Measurements from ENCODE around the gene TPRG1L.

Gene TPRG1L

GRCh38 chr1:3607703-3608065 lies 17.1 kb upstream of the TPRG1L start:
- Histone ChIP-seq H3K9me3 (ENCODE audit: insufficient read depth, low read depth, low read length) (peaks cover 14% of the 10 kb centered on the region), H3K9ac (ENCODE audit: low read length) (no peak overlapping the region), H3K4me3 (ENCODE audit: low read depth, low read length) (no peak overlapping the region), H3K14ac (ENCODE audit: low read length) (no peak overlapping the region), H3K18ac (ENCODE audit: low read length) (no peak overlapping the region), H3K4me2 (ENCODE audit: low read length) (no peak overlapping the region), H3K4ac (ENCODE audit: low read depth, low read length) (no peak overlapping the region), H2AFZ (ENCODE audit: insufficient read depth, low read length, poor library complexity) (no peak overlapping the region), H3K4me1 (ENCODE audit: control insufficient read depth in 1 of 2, insufficient read depth in 2 of 2, low read length in 2 of 2) (peaks cover 9 to 10% of the 10 kb centered on the region in 2 experiments), H3K23ac (ENCODE audit: low read length) (no peak overlapping the region), H3K79me2 (ENCODE audit: control insufficient read depth, insufficient read depth, low read length, poor library complexity) (no peaks in the 10 kb centered on the region), H4K12ac (ENCODE audit: low read depth, low read length) (no peak overlapping the region), H4K8ac (ENCODE audit: low read depth, low read length) (no peak overlapping the region), H2BK120ac (ENCODE audit: insufficient read depth, low read length, poor library complexity) (no peak overlapping the region), H3K27me3 (ENCODE audit: insufficient read depth, low read length) (peaks cover 11% of the 10 kb centered on the region), H3K27ac (ENCODE audit: low read depth, low read length) (no peak overlapping the region), H3K36me3 (ENCODE audit: control insufficient read depth in 1 of 2, insufficient read depth in 2 of 2, low read length in 2 of 2) (no peaks in the 10 kb centered on the region), H2AK5ac (ENCODE audit: low read length) (no peak overlapping the region), H4K91ac (ENCODE audit: low read depth, low read length) (no peak overlapping the region), H2BK12ac (ENCODE audit: low read length) (no peak overlapping the region), H2BK5ac (ENCODE audit: low read depth, low read length, poor library complexity) (no peak overlapping the region), H3K79me1 (ENCODE audit: low read length) (no peaks in the 10 kb centered on the region)
- WGBS (ENCODE audit: extremely low coverage, insufficient coverage, insufficient read length): no CpG with 5 or more reads among the region's 18 CpGs
- DNase-seq: no peak

- Histone ChIP-seq H3K36me3 (ENCODE audit: control insufficient read depth in 1 of 2, insufficient read depth in 2 of 2, low read length in 2 of 2) (no peaks in the 10 kb centered on the region), H3K4me2 (ENCODE audit: low read length) (no peak overlapping the region), H3K4ac (ENCODE audit: low read depth, low read length) (no peak overlapping the region), H3K14ac (ENCODE audit: low read length) (no peak overlapping the region), H3K9me3 (ENCODE audit: insufficient read depth, low read depth, low read length) (peaks cover 14% of the 10 kb centered on the region), H4K91ac (ENCODE audit: low read depth, low read length) (no peak overlapping the region), H3K9ac (ENCODE audit: low read length) (no peak overlapping the region), H2AFZ (ENCODE audit: insufficient read depth, low read length, poor library complexity) (no peak overlapping the region), H3K4me1 (ENCODE audit: control insufficient read depth in 1 of 2, insufficient read depth in 2 of 2, low read length in 2 of 2) (peaks cover 11 to 12% of the 10 kb centered on the region in 2 experiments), H2BK5ac (ENCODE audit: low read depth, low read length, poor library complexity) (no peak overlapping the region), H4K8ac (ENCODE audit: low read depth, low read length) (no peak overlapping the region), H3K18ac (ENCODE audit: low read length) (no peak overlapping the region), H3K27me3 (ENCODE audit: insufficient read depth, low read length) (peaks cover 11% of the 10 kb centered on the region), H2BK12ac (ENCODE audit: low read length) (no peak overlapping the region), H3K27ac (ENCODE audit: low read depth, low read length) (no peak overlapping the region), H3K4me3 (ENCODE audit: low read depth, low read length) (no peak overlapping the region), H3K79me2 (ENCODE audit: control insufficient read depth, insufficient read depth, low read length, poor library complexity) (no peaks in the 10 kb centered on the region), H3K23ac (ENCODE audit: low read length) (no peak overlapping the region), H4K12ac (ENCODE audit: low read depth, low read length) (no peak overlapping the region), H3K79me1 (ENCODE audit: low read length) (no peaks in the 10 kb centered on the region), H2AK5ac (ENCODE audit: low read length) (no peak overlapping the region), H2BK120ac (ENCODE audit: insufficient read depth, low read length, poor library complexity) (no peak overlapping the region)
- no peak for DNase-seq
- WGBS (ENCODE audit: extremely low coverage, insufficient coverage, insufficient read length): no CpG with 5 or more reads among the region's 7 CpGs
Measured at GRCh38 chr1:3608154-3608553, 16.7 kb upstream of the TPRG1L start.

GRCh38 chr1:3609016-3609768 lies 15.6 kb upstream of the TPRG1L start:
- no CpG with 5 or more reads among the region's 22 CpGs for WGBS (ENCODE audit: extremely low coverage, insufficient coverage, insufficient read length)
- Histone ChIP-seq H3K79me1 (ENCODE audit: low read length) (no peaks in the 10 kb centered on the region), H2AK5ac (ENCODE audit: low read length) (no peak overlapping the region), H3K9me3 (ENCODE audit: insufficient read depth, low read depth, low read length) (peaks cover 9% of the 10 kb centered on the region), H3K14ac (ENCODE audit: low read length) (no peak overlapping the region), H3K18ac (ENCODE audit: low read length) (no peak overlapping the region), H3K9ac (ENCODE audit: low read length) (no peak overlapping the region), H2BK120ac (ENCODE audit: insufficient read depth, low read length, poor library complexity) (no peak overlapping the region), H2AFZ (ENCODE audit: insufficient read depth, low read length, poor library complexity) (no peak overlapping the region), H3K23ac (ENCODE audit: low read length) (no peak overlapping the region), H3K4ac (ENCODE audit: low read depth, low read length) (no peak overlapping the region), H4K91ac (ENCODE audit: low read depth, low read length) (no peak overlapping the region), H2BK12ac (ENCODE audit: low read length) (no peak overlapping the region), H4K8ac (ENCODE audit: low read depth, low read length) (no peak overlapping the region), H2BK5ac (ENCODE audit: low read depth, low read length, poor library complexity) (no peak overlapping the region), H3K36me3 (ENCODE audit: control insufficient read depth in 1 of 2, insufficient read depth in 2 of 2, low read length in 2 of 2) (no peaks in the 10 kb centered on the region), H3K4me2 (ENCODE audit: low read length) (no peak overlapping the region), H3K27ac (ENCODE audit: low read depth, low read length) (no peak overlapping the region), H3K4me1 (ENCODE audit: control insufficient read depth in 1 of 2, insufficient read depth in 2 of 2, low read length in 2 of 2) (peaks cover 19% of the 10 kb centered on the region in 2 experiments), H3K27me3 (ENCODE audit: insufficient read depth, low read length) (peaks cover 11% of the 10 kb centered on the region), H4K12ac (ENCODE audit: low read depth, low read length) (no peak overlapping the region), H3K79me2 (ENCODE audit: control insufficient read depth, insufficient read depth, low read length, poor library complexity) (no peaks in the 10 kb centered on the region), H3K4me3 (ENCODE audit: low read depth, low read length) (no peak overlapping the region)
- DNase-seq: no peak

GRCh38 chr1:3609769-3610526 lies 14.9 kb upstream of the TPRG1L start:
- Histone ChIP-seq H2BK5ac (ENCODE audit: low read depth, low read length, poor library complexity) (no peak overlapping the region), H3K18ac (ENCODE audit: low read length) (no peak overlapping the region), H2AFZ (ENCODE audit: insufficient read depth, low read length, poor library complexity) (no peak overlapping the region), H3K4me1 (ENCODE audit: control insufficient read depth in 1 of 2, insufficient read depth in 2 of 2, low read length in 2 of 2) (peaks cover 19% of the 10 kb centered on the region in 2 experiments), H4K8ac (ENCODE audit: low read depth, low read length) (no peak overlapping the region), H4K12ac (ENCODE audit: low read depth, low read length) (no peak overlapping the region), H3K4me2 (ENCODE audit: low read length) (no peak overlapping the region), H3K36me3 (ENCODE audit: control insufficient read depth in 1 of 2, insufficient read depth in 2 of 2, low read length in 2 of 2) (no peaks in the 10 kb centered on the region), H3K23ac (ENCODE audit: low read length) (no peak overlapping the region), H3K79me1 (ENCODE audit: low read length) (no peaks in the 10 kb centered on the region), H3K4ac (ENCODE audit: low read depth, low read length) (no peak overlapping the region), H3K14ac (ENCODE audit: low read length) (no peak overlapping the region), H3K79me2 (ENCODE audit: control insufficient read depth, insufficient read depth, low read length, poor library complexity) (no peaks in the 10 kb centered on the region), H3K9me3 (ENCODE audit: insufficient read depth, low read depth, low read length) (peaks cover 2% of the 10 kb centered on the region), H3K4me3 (ENCODE audit: low read depth, low read length) (no peak overlapping the region), H2AK5ac (ENCODE audit: low read length) (no peak overlapping the region), H3K9ac (ENCODE audit: low read length) (no peak overlapping the region), H2BK120ac (ENCODE audit: insufficient read depth, low read length, poor library complexity) (no peak overlapping the region), H3K27me3 (ENCODE audit: insufficient read depth, low read length) (peaks cover 11% of the 10 kb centered on the region), H4K91ac (ENCODE audit: low read depth, low read length) (no peak overlapping the region), H3K27ac (ENCODE audit: low read depth, low read length) (no peak overlapping the region), H2BK12ac (ENCODE audit: low read length) (no peak overlapping the region)
- no peak for DNase-seq
- no CpG with 5 or more reads among the region's 24 CpGs for WGBS (ENCODE audit: extremely low coverage, insufficient coverage, insufficient read length)
